Measurements from ENCODE around the gene GPR158.

The GPR158 gene

GRCh38 chr10:25505466-25505865 lies 330.7 kb downstream of the GPR158 start:
- no peak for FAIRE-seq

- no peak for FAIRE-seq
Observed at GRCh38 chr10:25506821-25507335, 332.1 kb downstream of the GPR158 start.

GRCh38 chr10:25508112-25508815 lies 333.5 kb downstream of the GPR158 start:
- no peak for FAIRE-seq

GRCh38 chr10:25509151-25509550 lies 334.4 kb downstream of the GPR158 start:
- no peak for FAIRE-seq

- FAIRE-seq: no peak
Observed at GRCh38 chr10:25522294-25522693, 347.5 kb downstream of the GPR158 start.

- no peak for FAIRE-seq
Observed at GRCh38 chr10:25522946-25523608, 348.3 kb downstream of the GPR158 start.

- no peak for FAIRE-seq
Observed at GRCh38 chr10:25530306-25530705, 355.5 kb downstream of the GPR158 start.

GRCh38 chr10:25531457-25532061 lies 356.8 kb downstream of the GPR158 start:
- no peak for FAIRE-seq

- FAIRE-seq: no peak
Observed at GRCh38 chr10:25532213-25532612, 357.4 kb downstream of the GPR158 start.

GRCh38 chr10:25536027-25536426 lies 361.2 kb downstream of the GPR158 start:
- peak; percentile 46 for FAIRE-seq

- no peak for FAIRE-seq
Observed at GRCh38 chr10:25547382-25547781, 372.6 kb downstream of the GPR158 start.

GRCh38 chr10:25552283-25552919 lies 377.6 kb downstream of the GPR158 start:
- no peak for FAIRE-seq

- FAIRE-seq: no peak
Observed at GRCh38 chr10:25555865-25556264, 381.1 kb downstream of the GPR158 start.

- no peak for FAIRE-seq
Observed at GRCh38 chr10:25556457-25556856, 381.7 kb downstream of the GPR158 start.

GRCh38 chr10:25557136-25557535 lies 382.3 kb downstream of the GPR158 start:
- no peak for FAIRE-seq

- no peak for FAIRE-seq
Observed at GRCh38 chr10:25561758-25562157, 387.0 kb downstream of the GPR158 start.

GRCh38 chr10:25562547-25562946 lies 387.7 kb downstream of the GPR158 start:
- no peak for FAIRE-seq

- no peak for FAIRE-seq
Observed at GRCh38 chr10:25564351-25564750, 389.6 kb downstream of the GPR158 start.

GRCh38 chr10:25565570-25565969 lies 390.8 kb downstream of the GPR158 start:
- FAIRE-seq: no peak

- no peak for FAIRE-seq
Observed at GRCh38 chr10:25573316-25573715, 398.5 kb downstream of the GPR158 start.

- FAIRE-seq: no peak
Observed at GRCh38 chr10:25575343-25575742, 400.5 kb downstream of the GPR158 start.

- FAIRE-seq: no peak
Observed at GRCh38 chr10:25578061-25578460, 403.3 kb downstream of the GPR158 start.

- FAIRE-seq: no peak
Observed at GRCh38 chr10:25582961-25583360, 408.2 kb downstream of the GPR158 start.

GRCh38 chr10:25600651-25601050 lies 425.9 kb downstream of the GPR158 start:
- no peak for FAIRE-seq

Data from A204.1 (cell line).